ENCODE measurements around the gene KRT10.

KRT10 gene

GRCh38 chr17:40800381-40800780 lies 22.0 kb downstream of the KRT10 start:
- no peak for DNase-seq

- DNase-seq = no peak
Measured at GRCh38 chr17:40799859-40800258, 22.6 kb downstream of the KRT10 start, which contains the start of gene KRT28. TSS of gene KRT28 (minus strand) at chr17:40799959. CDS start at chr17:40799893, 66 bp downstream.

DNA sequence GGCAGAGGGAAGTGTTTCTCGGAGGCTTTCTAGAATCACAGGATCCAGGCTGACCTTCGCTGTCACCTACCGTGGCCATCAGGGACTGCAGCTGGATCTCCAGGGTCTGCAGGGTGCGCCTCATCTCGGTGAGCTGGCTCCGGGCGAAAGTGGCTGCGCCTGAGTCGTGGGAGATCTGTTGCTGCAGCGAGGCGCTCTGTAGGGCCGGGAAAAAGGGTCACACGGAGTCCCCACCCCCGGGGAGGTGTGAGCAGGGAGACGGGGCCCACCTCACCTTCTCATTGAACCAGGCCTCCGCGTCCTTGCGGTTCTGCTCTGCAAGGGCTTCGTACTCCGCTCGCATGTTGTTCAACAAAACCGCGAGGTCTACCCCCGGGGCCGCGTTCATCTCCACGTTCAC lies 25.6 kb downstream of the KRT10 start:
- DNase-seq = no peak

- DNase-seq = no peak
Measured at GRCh38 chr17:40795019-40795667, 27.3 kb downstream of the KRT10 start.

- no peak for DNase-seq
Measured at GRCh38 chr17:40794466-40794865, 27.9 kb downstream of the KRT10 start.

DNA sequence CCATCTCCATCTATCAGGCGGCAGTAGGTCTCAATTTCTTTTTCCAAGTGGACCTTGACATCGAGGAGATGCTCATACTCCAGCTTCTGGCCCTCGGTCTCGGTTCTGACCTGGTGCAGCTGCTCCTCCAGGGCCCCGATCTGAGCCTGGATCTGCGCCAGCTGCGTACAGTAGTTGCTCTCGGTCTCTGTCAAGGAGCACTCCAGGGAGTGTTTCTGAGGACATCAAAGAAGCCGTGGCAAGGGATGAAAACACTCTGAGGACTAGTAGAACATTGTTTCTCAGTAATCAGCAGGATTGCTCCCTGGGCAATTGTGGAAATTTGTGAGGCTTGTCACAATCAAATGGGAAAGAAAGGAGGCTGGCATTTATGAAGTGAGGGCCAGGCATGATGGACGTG lies 28.6 kb downstream of the KRT10 start:
- no peak for DNase-seq

- DNase-seq = no peak
Measured at GRCh38 chr17:40791787-40792436, 30.5 kb downstream of the KRT10 start.

DNA sequence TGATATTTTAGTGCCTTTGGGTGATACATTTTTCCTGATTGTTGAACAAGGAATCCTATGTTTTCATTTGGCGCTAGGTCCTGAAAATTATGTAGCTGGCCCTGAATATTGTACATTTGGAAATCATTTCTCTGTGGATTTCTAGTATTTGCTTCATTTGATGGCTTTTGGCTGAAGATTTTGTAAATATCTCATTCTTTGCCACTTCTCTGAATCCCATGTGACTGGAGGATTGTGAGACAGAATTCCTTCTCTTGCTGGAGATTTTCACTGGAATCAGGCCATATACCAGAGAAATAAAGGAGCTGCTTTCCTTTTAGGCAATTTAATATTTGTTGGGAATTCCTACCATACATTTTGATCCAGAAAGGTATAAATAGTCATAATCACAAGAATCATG lies 31.3 kb downstream of the KRT10 start:
- no peak for DNase-seq

- no peak for DNase-seq
Measured at GRCh38 chr17:40782450-40782849, 40.0 kb downstream of the KRT10 start, which contains the start of gene KRT27. TSS of gene KRT27 (minus strand) at chr17:40782550. CDS start at chr17:40782493, 57 bp downstream.

- peak in 1 of 2 experiments; percentile 30 for DNase-seq
Measured at GRCh38 chr17:40779181-40779909, 43.1 kb downstream of the KRT10 start.

DNA sequence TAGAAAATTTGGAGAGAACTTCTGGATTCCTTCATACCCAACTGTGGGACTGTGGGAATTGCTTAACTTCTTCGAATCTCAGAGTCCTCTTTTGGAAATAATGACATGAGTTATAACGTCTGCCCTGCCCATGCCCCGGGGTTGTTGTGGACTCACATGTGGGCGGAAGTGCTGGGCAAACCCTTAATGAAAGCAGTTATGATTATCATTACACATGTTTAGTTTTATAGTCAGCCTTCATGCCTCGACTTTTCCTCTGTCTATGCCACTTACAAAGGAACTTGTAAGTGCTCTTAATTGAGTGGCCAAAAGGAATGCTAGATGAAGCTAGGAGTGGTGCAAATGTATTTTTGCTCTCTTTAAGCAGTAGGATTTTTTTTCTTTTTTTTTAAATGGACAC lies 44.0 kb downstream of the KRT10 start:
- DNase-seq = no peak

DNA sequence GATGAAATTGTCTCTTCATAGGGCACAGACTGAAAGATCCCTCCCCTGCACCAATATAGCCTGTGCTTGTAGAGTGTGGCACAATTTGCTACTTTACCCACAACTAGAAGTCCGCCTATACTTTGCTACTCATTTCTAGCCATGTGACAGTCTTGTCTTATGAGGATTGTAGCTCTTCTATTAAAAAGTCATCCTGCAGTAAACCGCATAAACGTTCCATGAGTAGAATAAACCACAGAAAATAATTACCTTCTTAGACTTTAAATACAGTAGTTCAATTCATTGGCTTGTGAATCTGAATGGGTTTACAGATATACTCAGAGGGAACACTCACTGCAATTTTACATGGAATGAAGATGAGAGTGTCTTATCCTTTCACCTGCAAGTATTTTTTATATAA lies 44.4 kb downstream of the KRT10 start:
- DNase-seq = no peak

- DNase-seq = no peak
Measured at GRCh38 chr17:40777459-40777858, 45.0 kb downstream of the KRT10 start.

- DNase-seq = no peak
Measured at GRCh38 chr17:40775945-40776344, 46.5 kb downstream of the KRT10 start.

DNA sequence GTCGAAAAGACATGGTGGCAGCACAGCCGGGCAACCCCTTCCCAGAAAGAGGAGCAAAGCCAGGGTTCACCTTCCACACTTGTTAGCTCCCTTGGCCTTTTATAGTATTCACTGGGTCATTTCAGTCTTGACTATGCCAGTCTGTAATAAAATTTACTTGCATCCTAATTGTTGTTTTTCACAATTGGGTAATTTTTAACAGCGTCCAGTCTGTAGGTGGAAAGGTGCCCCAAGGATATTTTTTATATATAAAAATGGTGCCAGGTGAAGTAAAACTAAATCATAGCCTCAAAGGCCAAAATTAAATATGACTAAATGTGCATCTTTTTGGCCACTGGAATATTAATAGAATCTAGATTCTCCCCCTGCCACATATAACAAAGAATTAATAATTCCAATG lies 50.3 kb downstream of the KRT10 start, which contains the start of gene KRT26:
Gene KRT26, minus strand, starts transcription at position 101 of the 400 bp plus-strand sequence. Its CDS starts 88 bp downstream, at position 13.
- no peak for DNase-seq

All from NCI-H2081 (cell line).